GM21423 (cell line): ENCODE results near the gene TH.

ENCODE experiments used
- ATAC-seq: cut with Tn5 transposase; IDR thresholded peaks from one replicate; pipeline ENCODE4 v1.9.1; 2021; ENCODE audit warnings: mild to moderate bottlenecking, moderate library complexity; ENCODE audit not compliant: unreplicated experiment

TH gene

GRCh38 chr11:2115308-2115707 is 56.3 kb downstream of the TH start:
- ATAC-seq: no peak

GRCh38 chr11:2114430-2115241 is 57.0 kb downstream of the TH start:
- ATAC-seq: no peak
